GM12801 (cell line): ENCODE measurements around the gene CD4.

Source experiments
- TF ChIP-seq, protein P1 (sequence below): IDR thresholded peaks from one replicate; pipeline ENCODE4 v1.5.1; 2011; ENCODE audit warnings: control low read depth; ENCODE audit not compliant: insufficient read length; ENCODE audit errors: extremely low read depth

The CD4 gene

DNA sequence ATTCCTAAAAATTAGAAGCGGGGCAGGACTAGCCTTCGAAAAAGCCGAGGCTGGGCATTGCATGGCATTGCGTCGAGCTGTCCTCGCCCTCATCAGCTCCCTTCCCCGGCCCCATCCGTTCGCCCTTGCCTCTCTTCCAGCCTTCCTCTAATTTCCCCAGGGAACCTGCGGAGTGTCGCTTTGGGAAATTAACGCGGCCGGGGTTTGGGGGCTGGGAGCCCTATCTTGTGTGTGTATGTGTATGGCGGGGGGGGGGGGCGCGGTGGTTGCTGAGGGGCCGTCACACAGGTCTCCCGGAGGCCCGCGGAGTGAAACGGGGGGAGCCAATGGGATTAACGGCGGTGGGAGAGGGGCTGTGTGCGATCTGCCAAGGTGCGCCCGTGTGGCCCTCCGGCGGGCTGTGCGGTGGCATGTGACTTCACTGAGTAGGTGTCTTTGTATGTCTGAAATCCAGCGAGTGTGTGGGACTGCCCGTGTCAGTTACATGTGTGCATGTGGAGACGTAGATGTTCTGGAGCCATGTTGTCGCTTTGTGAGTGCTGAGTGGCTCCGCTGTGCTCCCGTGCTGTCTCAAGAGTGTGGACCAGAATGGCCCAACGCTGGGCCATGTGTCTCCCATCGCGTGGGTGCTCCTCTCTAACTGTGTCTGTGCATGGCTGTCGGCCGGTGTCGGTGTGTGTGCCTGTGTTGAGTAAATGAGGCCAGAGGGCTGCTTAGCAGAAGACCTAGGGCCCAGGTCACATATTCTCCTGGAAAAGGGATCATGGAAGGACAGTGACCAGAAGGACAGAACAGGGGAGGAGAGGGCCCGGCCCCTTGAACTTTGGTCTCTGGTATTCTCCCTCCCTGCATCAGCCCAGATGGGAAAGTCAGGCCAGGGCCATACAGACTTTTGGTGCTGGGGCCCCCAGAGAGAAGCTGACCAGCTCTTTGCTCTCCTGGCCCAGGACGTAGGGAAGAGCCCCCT, 21.7 kb upstream of the CD4 start:
- TF ChIP-seq, protein P1, sequence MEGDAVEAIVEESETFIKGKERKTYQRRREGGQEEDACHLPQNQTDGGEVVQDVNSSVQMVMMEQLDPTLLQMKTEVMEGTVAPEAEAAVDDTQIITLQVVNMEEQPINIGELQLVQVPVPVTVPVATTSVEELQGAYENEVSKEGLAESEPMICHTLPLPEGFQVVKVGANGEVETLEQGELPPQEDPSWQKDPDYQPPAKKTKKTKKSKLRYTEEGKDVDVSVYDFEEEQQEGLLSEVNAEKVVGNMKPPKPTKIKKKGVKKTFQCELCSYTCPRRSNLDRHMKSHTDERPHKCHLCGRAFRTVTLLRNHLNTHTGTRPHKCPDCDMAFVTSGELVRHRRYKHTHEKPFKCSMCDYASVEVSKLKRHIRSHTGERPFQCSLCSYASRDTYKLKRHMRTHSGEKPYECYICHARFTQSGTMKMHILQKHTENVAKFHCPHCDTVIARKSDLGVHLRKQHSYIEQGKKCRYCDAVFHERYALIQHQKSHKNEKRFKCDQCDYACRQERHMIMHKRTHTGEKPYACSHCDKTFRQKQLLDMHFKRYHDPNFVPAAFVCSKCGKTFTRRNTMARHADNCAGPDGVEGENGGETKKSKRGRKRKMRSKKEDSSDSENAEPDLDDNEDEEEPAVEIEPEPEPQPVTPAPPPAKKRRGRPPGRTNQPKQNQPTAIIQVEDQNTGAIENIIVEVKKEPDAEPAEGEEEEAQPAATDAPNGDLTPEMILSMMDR, result no peak

DNA sequence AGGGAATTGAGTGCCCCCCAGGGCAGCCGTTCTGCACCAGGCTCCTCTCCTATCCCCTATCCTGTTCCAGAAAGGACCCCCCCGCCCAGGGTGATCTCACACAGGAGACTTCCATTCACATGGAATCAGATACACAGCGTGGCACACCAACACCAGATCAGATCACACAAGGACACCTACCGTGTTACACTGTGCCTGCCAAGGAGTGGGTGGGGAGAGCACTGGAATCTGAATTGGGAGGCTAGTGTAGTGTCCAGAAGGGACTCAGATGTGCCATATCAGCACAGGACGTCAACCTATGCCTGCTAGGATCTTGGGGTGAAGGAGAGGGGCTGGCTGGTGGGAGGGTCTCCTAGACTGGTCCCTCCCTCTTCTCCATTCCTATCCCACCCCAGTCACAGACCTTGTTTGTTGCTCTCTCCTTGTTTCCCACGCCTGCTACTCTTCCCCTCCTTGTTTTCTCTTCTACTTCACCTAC, 20.9 kb upstream of the CD4 start:
- TF ChIP-seq, protein P1, result no peak

- TF ChIP-seq, protein P1, result no peak
Measured at GRCh38 chr12:6768990-6769389, 20.3 kb upstream of the CD4 start.

DNA sequence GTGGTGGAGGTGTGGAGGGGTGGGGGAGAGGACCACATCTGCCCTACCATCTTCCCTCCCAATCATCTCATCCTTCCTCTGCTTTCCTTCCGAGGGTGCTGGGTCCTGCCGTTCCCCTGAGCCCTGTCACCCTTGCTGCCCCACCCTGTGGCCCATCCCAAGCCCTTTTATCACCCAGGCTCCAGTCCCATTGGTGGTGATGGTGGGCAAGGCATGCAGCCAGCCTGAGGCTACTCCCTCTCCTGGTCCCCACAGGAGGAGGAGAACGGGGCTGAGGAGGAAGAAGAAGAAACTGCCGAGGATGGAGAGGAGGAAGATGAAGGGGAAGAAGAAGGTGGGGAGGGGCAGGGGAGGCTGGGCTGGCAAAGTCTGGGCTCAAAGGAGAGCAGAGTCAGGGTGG, 19.7 kb upstream of the CD4 start:
- TF ChIP-seq, protein P1, result no peak

- TF ChIP-seq, protein P1, result no peak
Measured at GRCh38 chr12:6770094-6770493, 19.2 kb upstream of the CD4 start.

DNA sequence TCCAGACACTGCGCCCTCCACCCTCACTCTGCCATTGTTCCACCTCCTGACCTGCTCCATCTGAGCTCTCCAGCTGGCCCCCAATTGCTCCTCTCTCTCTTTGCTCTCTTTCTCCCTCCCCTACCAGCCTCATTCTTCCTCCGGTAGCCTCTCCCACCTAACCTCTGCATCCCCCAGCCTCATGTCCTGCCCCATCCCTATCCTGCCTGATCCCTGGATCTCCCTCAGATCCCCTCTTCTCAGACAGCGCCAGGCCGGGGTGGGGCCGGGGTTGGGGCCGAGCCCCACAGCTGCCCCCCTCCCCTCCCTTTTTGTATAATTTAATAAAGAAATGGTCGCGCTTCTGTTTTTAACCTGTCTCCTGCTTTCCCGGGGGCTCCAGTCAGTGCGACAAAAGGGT, 18.7 kb upstream of the CD4 start:
- TF ChIP-seq, protein P1, result no peak

DNA sequence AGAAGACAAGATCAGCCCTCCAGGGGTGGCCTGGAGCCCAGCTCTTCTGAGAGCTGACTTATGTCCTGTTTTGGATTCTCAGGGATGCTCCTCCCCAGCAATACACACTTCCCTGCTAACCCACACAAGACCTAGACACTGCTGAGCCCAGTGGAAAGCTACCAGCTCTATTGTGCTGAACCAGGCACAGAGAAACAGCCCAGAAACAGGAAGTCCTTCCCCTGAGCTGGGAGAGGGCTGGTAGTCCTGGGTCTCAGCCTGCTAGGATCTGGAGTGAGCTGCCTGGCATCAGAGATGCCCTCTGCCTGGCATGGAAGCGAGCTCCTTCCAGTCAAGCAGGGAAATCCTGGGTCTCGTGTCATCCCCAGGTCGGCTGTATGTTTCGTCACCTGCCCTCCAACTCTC, 18.2 kb upstream of the CD4 start:
- TF ChIP-seq, protein P1, result no peak
